Measurements from ENCODE around the gene TSPAN9. TPM values are rescaled to one million over a fixed set of nuclear protein-coding genes. Genes with fewer than 3 reads are reported as not detected.

The TSPAN9 gene
- total RNA-seq, 1 experiment from 2014 or later, result 7.7 TPM

DNA sequence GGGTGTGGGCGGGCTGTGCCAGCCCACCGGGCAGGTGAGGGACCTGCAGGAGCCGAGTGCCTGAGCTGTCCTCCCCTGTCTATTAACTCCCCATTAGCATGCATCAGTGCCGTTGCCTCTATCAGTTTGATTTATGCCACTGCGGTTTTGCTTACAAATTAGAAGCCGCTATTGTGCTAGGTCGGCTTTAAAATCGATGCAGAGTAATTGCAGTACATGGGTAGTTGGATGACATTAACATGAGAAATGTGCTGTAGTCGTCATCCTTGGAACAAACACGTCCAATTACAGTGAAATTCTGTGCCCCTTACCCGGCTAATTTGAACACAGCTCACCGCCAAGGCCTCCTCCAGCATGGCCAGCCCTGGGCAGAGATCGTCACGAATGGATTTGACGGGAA lies 145.8 kb downstream of the TSPAN9 start:
- POLR2A ChIA-PET, result no interaction called here
- BruUV-seq (replicated peaks), result no TSS peak
- H3K27ac ChIP-seq (ENCODE audit: low read length), result no peak overlapping the region
- no peaks in the 10 kb centered on the region for H3K9me3 ChIP-seq (ENCODE audit: control insufficient read depth, insufficient read depth, low read depth, low read length)
- H3K36me3 ChIP-seq (ENCODE audit: control insufficient read depth, insufficient read depth, low read length), result no peaks in the 10 kb centered on the region
- DNase-seq (ENCODE audit: low read depth, low spot score) (no peak), ATAC-seq (no peak)
- no peak overlapping the region for H3K4me3 ChIP-seq (ENCODE audit: low read depth in 2 of 2, low read length in 2 of 2)
- in situ Hi-C loops (cut with HindIII; ENCODE audit: low pct_unique_long_range_greater_than_20kb, low sequenced_read_pairs) (no loop called here), intact Hi-C loops (cut with micrococcal nuclease; ENCODE audit: unreplicated experiment) (no loop called here)
- H3K27me3 ChIP-seq (ENCODE audit: control insufficient read depth, insufficient read depth, low read length), result no peaks in the 10 kb centered on the region
- TF ChIP-seq POLR2AphosphoS5 (IDR thresholded peaks at IDR 0.05; ENCODE audit: low read depth, low read length), result no peak
- TF ChIP-seq TCF7L2 (IDR thresholded peaks at IDR 0.05; ENCODE audit: low read depth, low read length), result no peak
- TF ChIP-seq, protein P1, sequence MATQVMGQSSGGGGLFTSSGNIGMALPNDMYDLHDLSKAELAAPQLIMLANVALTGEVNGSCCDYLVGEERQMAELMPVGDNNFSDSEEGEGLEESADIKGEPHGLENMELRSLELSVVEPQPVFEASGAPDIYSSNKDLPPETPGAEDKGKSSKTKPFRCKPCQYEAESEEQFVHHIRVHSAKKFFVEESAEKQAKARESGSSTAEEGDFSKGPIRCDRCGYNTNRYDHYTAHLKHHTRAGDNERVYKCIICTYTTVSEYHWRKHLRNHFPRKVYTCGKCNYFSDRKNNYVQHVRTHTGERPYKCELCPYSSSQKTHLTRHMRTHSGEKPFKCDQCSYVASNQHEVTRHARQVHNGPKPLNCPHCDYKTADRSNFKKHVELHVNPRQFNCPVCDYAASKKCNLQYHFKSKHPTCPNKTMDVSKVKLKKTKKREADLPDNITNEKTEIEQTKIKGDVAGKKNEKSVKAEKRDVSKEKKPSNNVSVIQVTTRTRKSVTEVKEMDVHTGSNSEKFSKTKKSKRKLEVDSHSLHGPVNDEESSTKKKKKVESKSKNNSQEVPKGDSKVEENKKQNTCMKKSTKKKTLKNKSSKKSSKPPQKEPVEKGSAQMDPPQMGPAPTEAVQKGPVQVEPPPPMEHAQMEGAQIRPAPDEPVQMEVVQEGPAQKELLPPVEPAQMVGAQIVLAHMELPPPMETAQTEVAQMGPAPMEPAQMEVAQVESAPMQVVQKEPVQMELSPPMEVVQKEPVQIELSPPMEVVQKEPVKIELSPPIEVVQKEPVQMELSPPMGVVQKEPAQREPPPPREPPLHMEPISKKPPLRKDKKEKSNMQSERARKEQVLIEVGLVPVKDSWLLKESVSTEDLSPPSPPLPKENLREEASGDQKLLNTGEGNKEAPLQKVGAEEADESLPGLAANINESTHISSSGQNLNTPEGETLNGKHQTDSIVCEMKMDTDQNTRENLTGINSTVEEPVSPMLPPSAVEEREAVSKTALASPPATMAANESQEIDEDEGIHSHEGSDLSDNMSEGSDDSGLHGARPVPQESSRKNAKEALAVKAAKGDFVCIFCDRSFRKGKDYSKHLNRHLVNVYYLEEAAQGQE (IDR thresholded peaks at IDR 0.05; ENCODE audit: insufficient read depth in 1 of 2, low read depth in 2 of 2, low read length in 1 of 2), result no peak
- TF ChIP-seq, protein P2, sequence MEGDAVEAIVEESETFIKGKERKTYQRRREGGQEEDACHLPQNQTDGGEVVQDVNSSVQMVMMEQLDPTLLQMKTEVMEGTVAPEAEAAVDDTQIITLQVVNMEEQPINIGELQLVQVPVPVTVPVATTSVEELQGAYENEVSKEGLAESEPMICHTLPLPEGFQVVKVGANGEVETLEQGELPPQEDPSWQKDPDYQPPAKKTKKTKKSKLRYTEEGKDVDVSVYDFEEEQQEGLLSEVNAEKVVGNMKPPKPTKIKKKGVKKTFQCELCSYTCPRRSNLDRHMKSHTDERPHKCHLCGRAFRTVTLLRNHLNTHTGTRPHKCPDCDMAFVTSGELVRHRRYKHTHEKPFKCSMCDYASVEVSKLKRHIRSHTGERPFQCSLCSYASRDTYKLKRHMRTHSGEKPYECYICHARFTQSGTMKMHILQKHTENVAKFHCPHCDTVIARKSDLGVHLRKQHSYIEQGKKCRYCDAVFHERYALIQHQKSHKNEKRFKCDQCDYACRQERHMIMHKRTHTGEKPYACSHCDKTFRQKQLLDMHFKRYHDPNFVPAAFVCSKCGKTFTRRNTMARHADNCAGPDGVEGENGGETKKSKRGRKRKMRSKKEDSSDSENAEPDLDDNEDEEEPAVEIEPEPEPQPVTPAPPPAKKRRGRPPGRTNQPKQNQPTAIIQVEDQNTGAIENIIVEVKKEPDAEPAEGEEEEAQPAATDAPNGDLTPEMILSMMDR (IDR thresholded peaks at IDR 0.05), result no peak
- no peak for TF ChIP-seq SIN3A (IDR thresholded peaks at IDR 0.05; ENCODE audit: borderline replicate concordance, insufficient read depth, low read depth, low read length)
- no peaks in the 10 kb centered on the region for H3K4me1 ChIP-seq (ENCODE audit: control insufficient read depth, insufficient read depth, low read length)
- CTCF ChIA-PET, result no interaction called here

DNA sequence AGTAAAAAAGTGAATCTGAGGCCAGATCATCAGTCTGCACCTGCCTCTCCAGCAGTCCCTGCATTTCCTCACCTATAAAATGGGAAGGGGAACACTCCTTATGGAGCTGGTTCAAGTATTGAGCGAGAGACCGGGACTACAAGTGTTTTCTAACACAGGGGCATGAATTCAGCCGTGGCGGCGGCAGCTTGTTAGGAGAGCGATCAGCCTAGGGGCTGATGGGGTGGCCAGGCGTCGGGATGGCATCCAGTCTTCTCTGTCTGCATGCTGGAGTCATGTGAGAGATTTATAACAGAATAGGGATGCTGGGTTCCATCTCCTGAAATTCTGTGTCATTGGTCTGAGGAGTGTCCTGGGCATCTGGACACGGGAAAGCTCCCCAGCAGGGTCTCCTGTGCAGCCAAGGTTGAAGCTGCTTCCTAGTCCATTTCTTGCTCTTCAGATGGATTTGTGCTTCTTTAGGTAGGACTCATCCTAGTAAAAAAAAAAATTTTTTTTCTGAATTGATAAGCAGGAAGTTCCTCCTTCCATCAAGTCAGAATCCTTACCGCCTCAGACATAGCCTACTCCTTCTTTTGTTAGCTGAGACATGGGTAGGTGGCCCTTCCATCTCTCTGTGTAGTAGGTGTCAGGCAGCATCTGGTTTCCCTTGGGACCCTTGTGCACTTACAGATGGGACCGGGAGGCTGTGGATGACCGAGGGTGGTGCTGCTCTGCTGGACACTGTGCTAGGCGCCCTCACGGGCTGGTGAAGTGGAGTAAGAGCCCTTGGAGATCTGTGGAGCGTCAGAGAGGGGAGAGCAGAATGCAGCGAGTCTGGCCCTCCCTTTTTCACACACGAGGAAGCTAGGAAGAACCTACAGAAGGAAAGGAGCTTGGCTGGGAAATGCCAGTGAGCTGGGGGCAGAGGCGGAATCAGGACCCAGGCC lies 146.7 kb downstream of the TSPAN9 start:
- TF ChIP-seq, protein P2 (IDR thresholded peaks at IDR 0.05), result no peak
- TF ChIP-seq SIN3A (IDR thresholded peaks at IDR 0.05; ENCODE audit: borderline replicate concordance, insufficient read depth, low read depth, low read length) (no peak), POLR2AphosphoS5 (IDR thresholded peaks at IDR 0.05; ENCODE audit: low read depth, low read length) (no peak), TCF7L2 (IDR thresholded peaks at IDR 0.05; ENCODE audit: low read depth, low read length) (no peak)
- TF ChIP-seq, protein P1 (IDR thresholded peaks at IDR 0.05; ENCODE audit: insufficient read depth in 1 of 2, low read depth in 2 of 2, low read length in 1 of 2), result no peak
- H3K4me1 ChIP-seq (ENCODE audit: control insufficient read depth, insufficient read depth, low read length), result no peaks in the 10 kb centered on the region
- no peaks in the 10 kb centered on the region for H3K36me3 ChIP-seq (ENCODE audit: control insufficient read depth, insufficient read depth, low read length)
- in situ Hi-C loops (cut with HindIII; ENCODE audit: low pct_unique_long_range_greater_than_20kb, low sequenced_read_pairs) (no loop called here), intact Hi-C loops (cut with micrococcal nuclease; ENCODE audit: unreplicated experiment) (no loop called here)
- no peak overlapping the region for H3K4me3 ChIP-seq (ENCODE audit: low read depth in 2 of 2, low read length in 2 of 2)
- BruUV-seq (replicated peaks), result no TSS peak
- ATAC-seq (no peak), DNase-seq (ENCODE audit: low read depth, low spot score) (no peak)
- ChIA-PET POLR2A (no interaction called here), CTCF (no interaction called here)
- H3K27ac ChIP-seq (ENCODE audit: low read length), result no peak overlapping the region
- no peaks in the 10 kb centered on the region for H3K9me3 ChIP-seq (ENCODE audit: control insufficient read depth, insufficient read depth, low read depth, low read length)
- no peaks in the 10 kb centered on the region for H3K27me3 ChIP-seq (ENCODE audit: control insufficient read depth, insufficient read depth, low read length)
